HepG2 (cell line): Measurements from ENCODE around the gene PSMB1. TPM values are rescaled to one million over a fixed set of nuclear protein-coding genes. Genes with fewer than 3 reads are reported as not detected.

Source experiments
- ATAC-seq: fragments of 200-7000 bp; cut with Tn5 transposase; 3 replicates; pipeline ENCODE4 v1.9.1; 2020; ENCODE audit warnings: mild to moderate bottlenecking, moderate library complexity
- BruUV-seq: library from RNA; stranded (reverse); fragments of 400-500 nt; replicated peaks from 2 replicates; lab custom pipeline; 2021; lab: Mats Ljungman, UMichigan
- CTCF ChIA-PET: fragments of 300-600 bp; formaldehyde crosslinking; extraction: SDS; loops from one replicate; lab custom pipeline; 2021; ENCODE audit warnings: low total read pairs, inconsistent platforms, low intra/inter-chr PET ratio; lab: Yijun Ruan, JAX
- POLR2A ChIA-PET: fragments of 350-600 bp; sonication (Branson Sonifier 250); formaldehyde crosslinking; loops from one replicate; lab custom pipeline; 2020; ENCODE audit warnings: antibody characterized with exemption, inconsistent platforms; lab: Yijun Ruan, JAX
- DNase-seq: peaks from one replicate; pipeline ENCODE4 v3.0.0-alpha.2; 2015; ENCODE audit warnings: low spot score
- FAIRE-seq: peaks from 3 replicates; lab custom pipeline; 2011; peaks lifted over from hg19 to GRCh38; lab: Jason Lieb, UNC
- H2AFZ ChIP-seq: one replicate; pipeline ENCODE4 v1.6.1; 2011; ENCODE audit warnings: low read length, inconsistent platforms
- H3K27ac ChIP-seq: fragments of 300-600 bp; 3 replicates; pipeline ENCODE4 v1.8.0; 2011; ENCODE audit warnings: mixed run types, mild to moderate bottlenecking, mixed read lengths, low read length, inconsistent platforms; ENCODE audit not compliant: insufficient read depth; ENCODE audit errors: extremely low read length
- H3K27me3 ChIP-seq, 2 experiments: fragments of 200-600 bp in 1 of 2; 2 replicates in 1 of 2; 3 replicates in 1 of 2; pipeline versions ENCODE4 v1.6.0 to v1.8.0; 2011; ENCODE audit warnings: low read length in 2 of 2, mild to moderate bottlenecking in 2 of 2, moderate library complexity in 2 of 2, inconsistent platforms in 1 of 2; ENCODE audit not compliant: insufficient read depth in 2 of 2, control insufficient read depth in 1 of 2
- H3K36me3 ChIP-seq, 2 experiments: fragments of 200-600 bp in 1 of 2; replicated peaks in 1 of 2; 2 replicates in 1 of 2; 3 replicates in 1 of 2; pipeline versions ENCODE4 v1.5.1 to v1.8.0; 2011; ENCODE audit warnings: low read length in 2 of 2, inconsistent platforms in 1 of 2; ENCODE audit not compliant: insufficient read depth in 2 of 2, control insufficient read depth in 1 of 2
- H3K4me1 ChIP-seq: 2 replicates; pipeline ENCODE4 v1.5.1; 2012; ENCODE audit warnings: low read length, inconsistent platforms; ENCODE audit not compliant: insufficient read depth
- H3K4me2 ChIP-seq: 2 replicates; pipeline ENCODE4 v1.6.0; 2011; ENCODE audit warnings: low read depth, low read length, inconsistent platforms
- H3K4me3 ChIP-seq, 3 experiments: fragments of 200-600 bp in 1 of 3; sonication (generic), shearing (Covaris generic) in 1 of 3; replicated peaks in 1 of 3; 2 replicates each; pipeline ENCODE4 v1.5.1; 2011 to 2016; ENCODE audit warnings: low read length in 3 of 3, inconsistent platforms in 2 of 3, low read depth in 2 of 3, mild to moderate bottlenecking in 2 of 3, control low read depth in 1 of 3, mixed read lengths in 1 of 3; ENCODE audit not compliant: insufficient read depth in 1 of 3
- H3K79me2 ChIP-seq: one replicate; pipeline ENCODE4 v1.6.1; 2011; ENCODE audit warnings: low read length, inconsistent platforms; ENCODE audit not compliant: insufficient read depth
- H3K9ac ChIP-seq: 2 replicates; pipeline ENCODE4 v1.6.0; 2011; ENCODE audit warnings: mild to moderate bottlenecking, low read depth, low read length, inconsistent platforms; ENCODE audit not compliant: insufficient read depth
- H3K9me3 ChIP-seq: 2 replicates; pipeline ENCODE4 v1.5.1; 2012; ENCODE audit warnings: mild to moderate bottlenecking, low read length
- H4K20me1 ChIP-seq: 2 replicates; pipeline ENCODE4 v1.6.0; 2011; ENCODE audit warnings: inconsistent platforms, mild to moderate bottlenecking, low read length, moderate library complexity; ENCODE audit not compliant: insufficient read depth
- BCL6 ChIP-seq: IDR thresholded peaks from 2 replicates; pipeline ENCODE4 v1.6.1; 2016; ENCODE audit warnings: missing genetic modification reagents, missing compliant biosample characterization
- HNF4G ChIP-seq, 2 experiments: sonication (generic) in 1 of 2; formaldehyde crosslinking in 1 of 2; IDR thresholded peaks; 2 replicates each; pipeline versions ENCODE4 v1.4.0 to v1.6.1; 2011 to 2020; ENCODE audit warnings: borderline replicate concordance in 2 of 2, low read depth in 2 of 2, mild to moderate bottlenecking in 2 of 2, low read length in 1 of 2, missing genetic modification reagents in 1 of 2, moderate library complexity in 1 of 2
- IRF2 ChIP-seq: IDR thresholded peaks from 2 replicates; pipeline ENCODE4 v1.6.1; 2018; ENCODE audit warnings: missing genetic modification reagents, missing compliant biosample characterization
- JUNB ChIP-seq: sonication (generic); formaldehyde crosslinking; IDR thresholded peaks from 2 replicates; pipeline ENCODE4 v1.8.0; 2022; ENCODE audit warnings: missing genetic modification reagents, mild to moderate bottlenecking, borderline replicate concordance
- KDM2A ChIP-seq: sonication (generic); formaldehyde crosslinking; IDR thresholded peaks from 2 replicates; pipeline ENCODE4 v1.4.0; 2020; ENCODE audit warnings: low read depth, missing genetic modification reagents, borderline replicate concordance
- KLF15 ChIP-seq: sonication (generic); formaldehyde crosslinking; IDR thresholded peaks from 2 replicates; pipeline ENCODE4 v1.8.1; 2023; ENCODE audit warnings: borderline replicate concordance, mild to moderate bottlenecking, inconsistent platforms, missing genetic modification reagents, mixed read lengths
- KLF16 ChIP-seq, 2 experiments: sonication (generic) in 1 of 2; formaldehyde crosslinking in 1 of 2; IDR thresholded peaks; 2 replicates each; pipeline versions ENCODE4 v1.6.1 to v1.8.0; 2016 to 2023; ENCODE audit warnings: missing genetic modification reagents in 2 of 2, missing compliant biosample characterization in 1 of 2
- MBNL3 ChIP-seq: fragments of 250-450 bp; sonication (Bioruptor Pico); conservative IDR thresholded peaks from 2 replicates; pipeline ENCODE4 v1.8.0; 2022; ENCODE audit warnings: mild to moderate bottlenecking, inconsistent platforms
- MTF1 ChIP-seq: sonication (generic); formaldehyde crosslinking; IDR thresholded peaks from 2 replicates; pipeline ENCODE4 v1.5.0; 2020; ENCODE audit warnings: missing genetic modification reagents
- ONECUT2 ChIP-seq: sonication (generic); formaldehyde crosslinking; IDR thresholded peaks from 2 replicates; pipeline ENCODE4 v1.4.0; 2020; ENCODE audit warnings: missing genetic modification reagents
- RARA ChIP-seq: IDR thresholded peaks from 2 replicates; pipeline ENCODE4 v1.6.1; 2016; ENCODE audit warnings: missing genetic modification reagents, missing compliant biosample characterization
- STAG1 ChIP-seq: sonication (generic); formaldehyde crosslinking; IDR thresholded peaks from 2 replicates; pipeline ENCODE4 v1.4.0; 2020; ENCODE audit warnings: missing genetic modification reagents
- TEAD3 ChIP-seq: optimal IDR thresholded peaks from 2 replicates; pipeline ENCODE3; 2016; ENCODE audit warnings: borderline replicate concordance
- THRA ChIP-seq: sonication (generic); formaldehyde crosslinking; IDR thresholded peaks from 2 replicates; pipeline ENCODE4 v1.4.0; 2020; ENCODE audit warnings: missing genetic modification reagents, borderline replicate concordance
- TSC22D2 ChIP-seq: sonication (generic); formaldehyde crosslinking; IDR thresholded peaks from 2 replicates; pipeline ENCODE4 v1.5.1; 2020; ENCODE audit warnings: missing genetic modification reagents, mild to moderate bottlenecking, borderline replicate concordance
- XRCC5 ChIP-seq: fragments of 200-400 bp; formaldehyde crosslinking; optimal IDR thresholded peaks from 2 replicates; pipeline ENCODE3; 2017; ENCODE audit warnings: mild to moderate bottlenecking, low read length
- YY1 ChIP-seq: IDR thresholded peaks from 2 replicates; pipeline ENCODE4 v1.6.1; 2011; ENCODE audit warnings: low read length, low read depth, moderate library complexity, mild to moderate bottlenecking; ENCODE audit not compliant: insufficient read depth, insufficient replicate concordance
- ZBTB25 ChIP-seq: IDR thresholded peaks from 2 replicates; pipeline ENCODE4 v1.6.1; 2018; ENCODE audit warnings: missing genetic modification reagents
- ZNF232 ChIP-seq: sonication (generic); formaldehyde crosslinking; IDR thresholded peaks from 2 replicates; pipeline ENCODE4 v1.4.0; 2020; ENCODE audit warnings: missing genetic modification reagents, borderline replicate concordance
- ZNF614 ChIP-seq: IDR thresholded peaks from 2 replicates; pipeline ENCODE4 v1.6.1; 2018; ENCODE audit warnings: missing biosample characterization, missing genetic modification reagents, inconsistent platforms, borderline replicate concordance
- WGBS: methylation state at CpG from one replicate; pipeline ENCODE4 v1.1.6; 2017; ENCODE audit warnings: low lambda C conversion rate; 5-methylcytosine and 5-hydroxymethylcytosine counted together
- in situ Hi-C: cut with HindIII; loops from 2 replicates; pipeline ENCODE4 v1.10.0; 2017; ENCODE audit warnings: low pct_unique_long_range_greater_than_20kb; ENCODE audit not compliant: extremely low pct_ligation_motif_present
- intact Hi-C: fragments of 100-400 bp; cut with micrococcal nuclease; formaldehyde crosslinking; loops from one replicate; pipeline ENCODE4 v1.10.0; 2022; ENCODE audit not compliant: unreplicated experiment
- polyA plus RNA-seq, 8 experiments: library from polyadenylated mRNA; depleted of rRNA in 3 of 8; stranded (reverse) in 7 of 8; unstranded in 1 of 8; fragments of >200 nt; fragmentation: Illumina TruSeq in 4 of 8; extraction: Trizol in 4 of 8; gene quantifications; 2 replicates each; pipeline versions ENCODE4 v1.2.1 to v1.2.3, GENCODE V29; 2011 to 2016; ENCODE audit warnings: low read depth in 4 of 8, missing spikeins in 1 of 8, mixed read lengths in 1 of 8; ENCODE audit not compliant: insufficient read depth in 1 of 8
- total RNA-seq, 5 experiments: library from RNA; depleted of rRNA; stranded (reverse); fragments of >200 nt; fragmentation: Illumina TruSeq; extraction: Trizol; gene quantifications; 2 replicates each; pipeline ENCODE4 v1.2.3, GENCODE V29; 2016; ENCODE audit warnings: low read depth in 1 of 5

Gene PSMB1
- total and polyA plus RNA-seq, 2 of the 13 experiments (the other 11 are each of a cell fraction or from before 2014, with no cell fraction given), result 528 to 592 TPM

- Histone ChIP-seq H3K36me3 (peaks cover 5 to 17% of the 10 kb centered on the region in 2 experiments; a peak in 4 of 5 replicates), H3K27me3 (no peaks in the 10 kb centered on the region; a peak in 1 of 5 replicates), H4K20me1 (no peaks in the 10 kb centered on the region), H3K4me3 (no peak overlapping the region), H2AFZ (no peak overlapping the region), H3K4me2 (no peak overlapping the region), H3K27ac (no peak overlapping the region), H3K79me2 (no peaks in the 10 kb centered on the region), H3K4me1 (peaks cover 5% of the 10 kb centered on the region), H3K9me3 (no peaks in the 10 kb centered on the region), H3K9ac (no peak overlapping the region)
- no TSS peak for BruUV-seq
- FAIRE-seq (peak; percentile 98), ATAC-seq (peak; percentile 91), DNase-seq (peak; percentile 69)
- POLR2A ChIA-PET, result no interaction called here
- in situ Hi-C loops, result loop anchor here (5.0 kb wide), 1 partner anchor 698 kb away; no protein-coding TSS in a partner anchor
- intact Hi-C loops, result loop anchor here (1.0 to 5.0 kb wide), 3 partner anchors 699 to 1573 kb away; no protein-coding TSS in a partner anchor
- 52% methylated on average over 5 of the region's 5 CpGs for WGBS
- CTCF ChIA-PET, result interaction anchor here (0.7 to 2.2 kb wide), 6 partner anchors 13 to 1635 kb away, joined by 3 to 10 read pairs (median 4); no protein-coding TSS in a partner anchor
- no peak for TF ChIP-seq HNF4G (IDR thresholded peaks at IDR 0.05; ENCODE audit: borderline replicate concordance, low read depth, low read length)
- TF ChIP-seq HNF4G (CRISPR knock-in tag; IDR thresholded peaks at IDR 0.05; ENCODE audit: borderline replicate concordance, low read depth), result no peak
- TF ChIP-seq TSC22D2, result peak; percentile 32; the same call in 1 of the 2 replicates
- 0 out of 2 replicates have a peak, but pooled peaks have one; percentile 15 for TF ChIP-seq THRA (CRISPR knock-in tag)
- peak; percentile 24 for TF ChIP-seq TEAD3 (CRISPR knock-in tag)
- no peak for TF ChIP-seq MBNL3
- TF ChIP-seq ZNF232 (CRISPR knock-in tag), result no peak
- TF ChIP-seq ZBTB25 (CRISPR knock-in tag), result 0 out of 2 replicates have a peak, but pooled peaks have one; percentile 44
- 0 out of 2 replicates have a peak, but pooled peaks have one; percentile 42 for TF ChIP-seq KDM2A (CRISPR knock-in tag)
- TF ChIP-seq JUNB (CRISPR knock-in tag), result no peak
- peak; percentile 96 for TF ChIP-seq STAG1 (CRISPR knock-in tag)
- TF ChIP-seq ONECUT2, result no peak
- 0 out of 2 replicates have a peak, but pooled peaks have one; percentile 9 for TF ChIP-seq BCL6 (CRISPR knock-in tag)
- TF ChIP-seq KLF16 (CRISPR knock-in tag; IDR thresholded peaks at IDR 0.05), result 0 out of 4 replicates have a peak, but pooled peaks of 1 of the 2 experiments have one; percentile 40
- no peak for TF ChIP-seq MTF1
- 0 out of 2 replicates have a peak, but pooled peaks have one; percentile 20 for TF ChIP-seq ZNF614
- TF ChIP-seq KLF15 (CRISPR knock-in tag), result no peak
- peak; percentile 21 for TF ChIP-seq YY1
- 0 out of 2 replicates have a peak, but pooled peaks have one; percentile 24 for TF ChIP-seq IRF2
- TF ChIP-seq XRCC5, result peak; percentile 82
- TF ChIP-seq RARA (CRISPR knock-in tag), result peak; percentile 23; the same call in 1 of the 2 replicates
These were observed 23.2 kb downstream of the PSMB1 start for GRCh38 chr6:170529839-170530469.
